H1 (cell line): ENCODE results near the gene STYXL1. TPM values are rescaled to one million over a fixed set of nuclear protein-coding genes. Genes with fewer than 3 reads are reported as not detected.

Source experiments
- ASH2L ChIP-seq: fragments of 200-600, 300-600 bp; sonication (generic); IDR thresholded peaks from one replicate; pipeline ENCODE4 v1.7.1; 2017; ENCODE audit warnings: low read length
- CHD7 ChIP-seq: fragments of 300-600 bp; sonication (generic); IDR thresholded peaks from 2 replicates; pipeline ENCODE4 v1.7.1; 2012; ENCODE audit warnings: low read length, moderate library complexity, mild to moderate bottlenecking, inconsistent platforms; ENCODE audit not compliant: insufficient replicate concordance
- CTBP2 ChIP-seq: IDR thresholded peaks from 2 replicates; pipeline ENCODE4 v1.7.0; 2011; ENCODE audit warnings: borderline replicate concordance, mild to moderate bottlenecking, moderate library complexity, mixed read lengths, low read length; ENCODE audit not compliant: insufficient read depth, insufficient read length
- EP300 ChIP-seq, 2 experiments: IDR thresholded peaks; 1 replicate in 1 of 2; 2 replicates in 1 of 2; pipeline ENCODE4 v1.6.1; 2011 to 2012; ENCODE audit warnings: low read depth in 2 of 2, low read length in 2 of 2, mild to moderate bottlenecking in 2 of 2, borderline replicate concordance in 1 of 2, inconsistent platforms in 1 of 2, moderate library complexity in 1 of 2
- GABPA ChIP-seq: IDR thresholded peaks from 2 replicates; pipeline ENCODE4 v1.6.1; 2011; ENCODE audit warnings: mild to moderate bottlenecking, low read length, moderate library complexity, borderline replicate concordance; ENCODE audit not compliant: insufficient read depth
- POLR2AphosphoS5 ChIP-seq: IDR thresholded peaks from 2 replicates; pipeline ENCODE4 v1.6.1; 2011; ENCODE audit warnings: low read depth, low read length
- RAD21 ChIP-seq, 2 experiments: IDR thresholded peaks in 1 of 2; conservative IDR thresholded peaks in 1 of 2; 2 replicates each; pipeline ENCODE4 v1.6.1; 2011; ENCODE audit warnings: low read depth in 2 of 2, low read length in 2 of 2, improper control_type of control experiment in 1 of 2, inconsistent platforms in 1 of 2, mild to moderate bottlenecking in 1 of 2, moderate library complexity in 1 of 2
- SP4 ChIP-seq: IDR thresholded peaks from 2 replicates; pipeline ENCODE4 v1.6.1; 2012; ENCODE audit warnings: low read length, inconsistent platforms
- TEAD4 ChIP-seq: IDR thresholded peaks from 2 replicates; pipeline ENCODE4 v1.6.1; 2012; ENCODE audit warnings: low read depth, low read length, inconsistent platforms, mixed read lengths
- polyA plus RNA-seq, 7 experiments: library from polyadenylated mRNA; depleted of rRNA in 3 of 7; stranded (reverse) in 5 of 7; unstranded in 2 of 7; fragments of >200 nt in 5 of 7; fragments of 200-250 nt in 2 of 7; gene quantifications; 1 replicate in 5 of 7; 2 replicates in 1 of 7; 4 replicates in 1 of 7; pipeline versions ENCODE4 v1.2.1 to v1.2.3, GENCODE V29; 2011 to 2013; ENCODE audit warnings: missing spikeins in 2 of 7, mixed read lengths in 2 of 7
- total RNA-seq: library from RNA; stranded (reverse); fragmentation: NEBNext Ultra II Directional; extraction: Animal tissue kit (Norgen Biotek cat#: 25700); gene quantifications from 2 replicates; pipeline ENCODE4 v1.2.1, GENCODE V29; 2021

Gene STYXL1
- total and polyA plus RNA-seq, 2 of the 8 experiments (the other 6 are each of a cell fraction or from before 2014, with no cell fraction given), result 32.3 to 53.9 TPM

GRCh38 chr7:76047811-76048667 is at the start of gene STYXL1, which contains the start of gene MDH2 (continued):
- TF ChIP-seq CHD7, result no peak
- TF ChIP-seq TEAD4, result no peak
- TF ChIP-seq EP300 (IDR thresholded peaks at IDR 0.05; ENCODE audit: borderline replicate concordance in 1 of 2, low read depth in 2 of 2, low read length in 2 of 2), result no peak
- no peak for TF ChIP-seq CTBP2
- TF ChIP-seq GABPA, result peak; percentile 95
- peak; percentile 89 for TF ChIP-seq ASH2L
- TF ChIP-seq SP4, result no peak
- TF ChIP-seq RAD21 (IDR thresholded peaks at IDR 0.05 in 1 of 2, conservative IDR thresholded peaks at IDR 0.05 in 1 of 2; ENCODE audit: low read depth in 2 of 2, low read length in 2 of 2), result no peak
- TF ChIP-seq POLR2AphosphoS5, result peak; percentile 94
